HG03159 (cell line): Measurements from ENCODE around the gene ERICH6B.

ENCODE experiments used
- ATAC-seq: cut with Tn5 transposase; IDR thresholded peaks from one replicate; pipeline ENCODE4 v1.9.1; 2021; ENCODE audit warnings: mild to moderate bottlenecking, moderate library complexity; ENCODE audit not compliant: unreplicated experiment

Gene ERICH6B

GRCh38 chr13:45508776-45509175 lies 106.8 kb downstream of the ERICH6B start:
- no peak for ATAC-seq

DNA sequence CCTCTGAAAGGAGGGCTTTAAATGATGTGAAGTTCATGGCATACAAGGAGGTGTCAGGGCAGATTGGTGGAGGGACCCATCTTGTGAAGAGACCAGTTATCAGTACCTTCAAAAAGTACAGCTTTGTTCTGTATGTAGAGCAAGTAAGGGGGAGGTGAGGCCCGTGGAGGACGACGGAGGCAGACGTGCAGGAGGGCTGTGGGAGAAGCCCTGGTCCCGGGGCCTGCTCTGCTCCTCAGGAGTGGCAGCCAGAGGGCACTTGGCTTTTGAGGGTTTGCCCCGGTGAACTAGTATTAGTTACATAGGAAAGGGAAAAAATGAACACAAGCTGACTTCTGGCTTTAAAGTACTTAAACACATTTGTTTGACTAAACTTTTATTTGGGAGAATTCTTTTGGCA lies 108.7 kb downstream of the ERICH6B start:
- no peak for ATAC-seq

- no peak for ATAC-seq
Measured at GRCh38 chr13:45503658-45504057, 111.9 kb downstream of the ERICH6B start.

DNA sequence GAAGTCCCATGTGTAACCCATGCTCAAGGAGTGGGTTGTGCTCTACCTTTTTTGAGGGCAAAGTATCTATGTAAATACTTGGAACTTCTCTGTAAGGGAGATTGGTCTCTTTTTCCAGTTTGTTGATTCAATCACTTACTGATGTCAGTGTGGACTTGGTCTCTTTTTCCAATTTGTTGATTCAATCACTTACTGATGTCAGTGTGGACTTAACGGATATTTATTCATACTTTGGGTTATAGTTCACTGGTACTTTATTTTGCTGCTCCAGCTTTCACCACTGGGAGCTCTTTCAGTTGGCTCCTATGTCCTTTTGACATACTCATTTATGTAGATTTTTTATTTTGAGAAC lies 114.4 kb downstream of the ERICH6B start:
- ATAC-seq: no peak

- ATAC-seq: no peak
Measured at GRCh38 chr13:45500492-45501174, 114.9 kb downstream of the ERICH6B start.

DNA sequence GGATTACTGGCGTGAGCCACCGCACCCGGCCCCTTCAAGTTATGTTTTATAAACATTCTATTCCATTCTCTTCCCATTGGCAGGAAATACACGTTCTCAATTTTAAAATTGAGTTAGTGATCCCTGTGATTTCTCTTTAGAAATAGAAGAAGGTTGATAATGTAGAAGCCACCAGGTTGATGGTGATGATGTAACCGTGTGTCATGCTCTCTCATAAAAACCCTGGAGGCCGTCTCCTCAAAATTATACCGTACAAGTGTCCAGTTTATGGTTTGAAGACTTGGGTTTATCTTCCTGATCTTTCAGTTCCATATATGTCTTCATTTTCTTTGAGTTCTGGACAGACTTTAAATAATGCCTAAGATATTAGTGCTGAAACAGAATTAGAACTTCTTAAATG lies 118.6 kb downstream of the ERICH6B start:
- no peak for ATAC-seq

GRCh38 chr13:45492538-45492937 lies 123.0 kb downstream of the ERICH6B start:
- ATAC-seq: no peak
